Uterus (tissue), 4 donors: ENCODE data around the gene EMID1. TPM values are rescaled to one million over a fixed set of nuclear protein-coding genes. Genes with fewer than 3 reads are reported as not detected.

Source experiments
- DNase-seq, 2 donors: peaks; one replicate each; pipeline ENCODE4 v3.0.0-alpha.2; 2019 to 2020
- H3K27ac ChIP-seq, 2 donors: fragments of 200-600 bp; sonication (generic); 1 replicate in 1 of 2; 2 replicates in 1 of 2; pipeline ENCODE4 v1.5.1; 2016 to 2018
- H3K27me3 ChIP-seq, 2 donors: fragments of 200-600 bp; sonication (generic); one replicate each; pipeline ENCODE4 v1.5.1; 2018 to 2019; ENCODE audit warnings: control low read depth in 1 of 2
- H3K36me3 ChIP-seq, 2 donors: fragments of 200-600 bp; sonication (generic); one replicate each; pipeline ENCODE4 v1.5.1; 2019; ENCODE audit warnings: control low read depth in 1 of 2
- H3K4me1 ChIP-seq, 2 donors: fragments of 200-600 bp; sonication (generic); one replicate each; pipeline ENCODE4 v1.5.1; 2018 to 2019; ENCODE audit warnings: control low read depth in 1 of 2
- H3K4me3 ChIP-seq, 2 donors: fragments of 200-600 bp; sonication (generic); 1 replicate in 1 of 2; 2 replicates in 1 of 2; pipeline ENCODE4 v1.5.1; 2018 to 2019; ENCODE audit warnings: mild to moderate bottlenecking in 1 of 2
- H3K9me3 ChIP-seq, 2 donors: fragments of 200-600 bp; sonication (generic); one replicate each; pipeline ENCODE4 v1.5.1; 2019; ENCODE audit warnings: control low read depth in 1 of 2
- POLR2A ChIP-seq, 2 donors: fragments of 450-650 bp; IDR thresholded peaks; one replicate each; pipeline ENCODE4 v1.6.1; 2016; ENCODE audit warnings: antibody characterized with exemption in 2 of 2, mild to moderate bottlenecking in 1 of 2, moderate library complexity in 1 of 2
- intact Hi-C: fragments of 100-400 bp; cut with DNase I; formaldehyde crosslinking; loops from one replicate; pipeline ENCODE4 v1.15.1; 2023; ENCODE audit warnings: low total_unique reads
- total RNA-seq, 4 donors: library from RNA; depleted of rRNA in 3 of 4; stranded (reverse); fragments of >200 nt in 3 of 4; gene quantifications; one replicate each; pipeline versions ENCODE4 v1.1.0 to v1.2.4, GENCODE V29; 2014 to 2023
- TF ChIP-seq, protein P1 (sequence below), 4 experiments: fragments of 200-600 bp in 2 of 4; fragments of 450-650 bp in 2 of 4; sonication (generic) in 2 of 4; IDR thresholded peaks; one replicate each; pipeline ENCODE4 v1.5.1; 2016 to 2019; ENCODE audit warnings: antibody characterized with exemption in 4 of 4, mild to moderate bottlenecking in 2 of 4, moderate library complexity in 1 of 4
- donor health status: DM: yes; HTN: yes; CAD: no.

The EMID1 gene
- total RNA-seq, 4 donors from 2014 or later = under 0.01 to 30.0 (median 10.2) TPM

DNA sequence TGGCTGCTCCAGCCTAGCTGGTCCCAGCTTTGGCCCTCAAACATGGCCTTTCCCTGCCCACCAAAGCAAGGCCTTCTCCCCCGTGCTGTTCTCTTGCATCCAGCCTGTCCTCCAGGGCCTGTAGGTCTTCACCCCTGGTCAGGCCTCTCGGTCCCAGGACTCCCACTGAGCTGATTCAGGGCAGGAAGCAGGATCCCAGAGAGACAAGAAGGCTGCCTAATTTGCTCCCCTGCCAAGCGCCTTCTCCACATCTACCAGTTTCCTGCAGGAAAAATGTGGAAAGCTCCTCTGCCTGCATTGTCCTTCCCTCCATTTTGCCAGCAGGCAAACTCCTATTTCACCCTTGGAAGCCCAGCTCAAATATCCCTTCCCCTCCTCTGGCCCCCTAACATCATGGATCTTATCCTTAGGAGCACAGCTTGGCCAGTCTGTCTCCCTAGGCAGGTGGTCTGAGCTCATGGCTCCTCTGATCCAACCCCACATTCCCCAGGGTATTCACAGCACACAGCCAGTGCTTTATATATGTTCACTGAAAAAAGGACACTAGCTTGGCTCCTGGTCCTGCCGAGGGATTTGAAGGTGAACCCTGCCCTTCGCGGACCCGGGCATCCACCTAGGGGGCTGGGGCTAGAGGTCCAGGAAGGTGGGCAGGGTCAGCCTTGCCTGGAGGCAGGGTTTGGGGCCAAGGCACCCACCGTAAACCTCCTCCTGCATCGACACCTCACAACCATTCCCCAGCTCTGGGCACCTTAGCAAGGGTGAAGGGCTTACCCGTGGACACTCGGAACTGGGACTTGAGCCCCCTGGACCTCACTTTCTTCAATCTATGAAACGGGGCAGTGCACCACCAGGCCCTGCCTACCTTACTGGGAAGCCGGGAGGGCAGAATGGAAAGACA is 61.1 kb downstream of the EMID1 start:
- Histone ChIP-seq H3K27ac (peak overlapping the region; percentile 97 to 98), H3K36me3 (no peaks in the 10 kb centered on the region), H3K27me3 (no peaks in the 10 kb centered on the region), H3K4me1 (peaks cover under 1 to 5% of the 10 kb centered on the region in 2 donors), H3K4me3 (peak overlapping the region; percentile 58 to 86), H3K9me3 (no peaks in the 10 kb centered on the region)
- no peak for DNase-seq
- intact Hi-C loops = no loop called here
- TF ChIP-seq, protein P1, sequence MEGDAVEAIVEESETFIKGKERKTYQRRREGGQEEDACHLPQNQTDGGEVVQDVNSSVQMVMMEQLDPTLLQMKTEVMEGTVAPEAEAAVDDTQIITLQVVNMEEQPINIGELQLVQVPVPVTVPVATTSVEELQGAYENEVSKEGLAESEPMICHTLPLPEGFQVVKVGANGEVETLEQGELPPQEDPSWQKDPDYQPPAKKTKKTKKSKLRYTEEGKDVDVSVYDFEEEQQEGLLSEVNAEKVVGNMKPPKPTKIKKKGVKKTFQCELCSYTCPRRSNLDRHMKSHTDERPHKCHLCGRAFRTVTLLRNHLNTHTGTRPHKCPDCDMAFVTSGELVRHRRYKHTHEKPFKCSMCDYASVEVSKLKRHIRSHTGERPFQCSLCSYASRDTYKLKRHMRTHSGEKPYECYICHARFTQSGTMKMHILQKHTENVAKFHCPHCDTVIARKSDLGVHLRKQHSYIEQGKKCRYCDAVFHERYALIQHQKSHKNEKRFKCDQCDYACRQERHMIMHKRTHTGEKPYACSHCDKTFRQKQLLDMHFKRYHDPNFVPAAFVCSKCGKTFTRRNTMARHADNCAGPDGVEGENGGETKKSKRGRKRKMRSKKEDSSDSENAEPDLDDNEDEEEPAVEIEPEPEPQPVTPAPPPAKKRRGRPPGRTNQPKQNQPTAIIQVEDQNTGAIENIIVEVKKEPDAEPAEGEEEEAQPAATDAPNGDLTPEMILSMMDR (IDR thresholded peaks at IDR 0.05) = no peak
- TF ChIP-seq POLR2A (IDR thresholded peaks at IDR 0.05) = no peak

DNA sequence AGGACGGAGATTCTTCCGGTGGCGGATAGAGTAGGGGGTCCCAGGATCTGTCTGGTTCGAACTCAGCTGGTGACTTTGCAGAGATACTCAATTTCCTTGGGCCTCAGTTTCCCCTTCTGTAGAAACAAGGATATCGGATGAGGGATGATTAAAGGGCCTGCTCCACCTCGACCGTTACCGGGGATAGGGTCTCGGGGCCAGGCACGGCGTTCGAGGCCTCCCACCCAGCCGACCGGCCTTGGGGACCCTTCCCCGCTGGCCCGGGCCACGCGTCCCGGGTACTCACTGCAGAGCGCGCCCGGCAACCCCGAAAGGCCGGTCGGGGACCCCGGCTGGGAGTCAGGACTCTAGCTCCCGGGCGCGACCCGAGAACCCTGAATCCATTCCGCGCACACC is 61.8 kb downstream of the EMID1 start:
- peak overlapping the region; percentile 97 to 98 for H3K27ac ChIP-seq
- TF ChIP-seq POLR2A (IDR thresholded peaks at IDR 0.05) = no peak
- intact Hi-C loops = no loop called here
- peaks cover 5 to 7% of the 10 kb centered on the region in 2 donors for H3K4me1 ChIP-seq
- H3K27me3 ChIP-seq = no peaks in the 10 kb centered on the region
- H3K36me3 ChIP-seq = no peaks in the 10 kb centered on the region
- no peaks in the 10 kb centered on the region for H3K9me3 ChIP-seq
- DNase-seq = no peak
- H3K4me3 ChIP-seq = peak overlapping the region; percentile 58 to 86

DNA sequence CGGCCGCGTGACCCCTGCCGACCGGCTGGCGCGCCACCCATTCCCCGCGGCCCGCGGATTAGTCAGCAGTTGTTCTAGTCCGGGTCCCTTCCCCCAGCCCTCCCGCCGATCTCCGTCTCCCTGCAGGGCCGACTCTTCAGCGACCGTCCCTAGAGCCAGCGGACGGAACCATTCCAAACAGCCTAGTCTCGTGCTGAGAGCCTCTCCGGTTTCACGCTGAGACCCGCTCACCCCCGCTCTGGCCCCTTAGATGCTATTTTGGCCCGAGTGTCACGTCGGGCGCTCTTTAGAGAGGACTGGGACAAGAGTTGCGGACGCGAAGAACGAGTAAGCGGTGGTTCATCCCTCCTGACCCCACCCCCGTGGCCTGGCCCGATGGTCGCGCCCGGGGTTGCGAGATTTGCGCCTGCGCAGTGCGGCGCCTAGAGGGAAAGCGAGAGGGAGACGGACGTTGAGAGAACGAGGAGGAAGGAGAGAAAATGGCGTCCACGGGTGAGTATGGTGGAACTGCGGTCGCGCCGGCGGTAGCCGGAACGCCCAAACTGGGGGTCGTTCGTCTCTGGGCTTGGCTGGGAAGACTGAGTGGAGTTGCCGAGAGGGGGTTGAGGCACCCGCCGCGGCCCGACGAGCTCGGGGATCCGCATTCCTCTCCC is 62.3 kb downstream of the EMID1 start, which contains the start of the genes EWSR1 and RHBDD3:
TSS of gene EWSR1 (plus strand) at position 411 of the 653 bp plus-strand sequence. CDS start at position 480, 69 bp downstream.
TSS of gene RHBDD3 (minus strand) at position 124 of the 653 bp plus-strand sequence. CDS start 2,355 bp downstream, outside the sequence.
- Histone ChIP-seq H3K9me3 (no peaks in the 10 kb centered on the region), H3K36me3 (no peaks in the 10 kb centered on the region), H3K4me3 (peak within 1 kb of the TSS; percentile 58 to 86), H3K27me3 (no peaks in the 10 kb centered on the region), H3K27ac (peak within 1 kb of the TSS; percentile 97 to 98), H3K4me1 (peaks cover 5 to 12% of the 10 kb centered on the region in 2 donors)
- DNase-seq = peak; percentile 95 to 97
- TF ChIP-seq, protein P1 (IDR thresholded peaks at IDR 0.05) = peak in 2 of 4 experiments; percentile 18 to 21
- peak; percentile 59 to 89 for TF ChIP-seq POLR2A (IDR thresholded peaks at IDR 0.05)
- intact Hi-C loops = no loop called here

DNA sequence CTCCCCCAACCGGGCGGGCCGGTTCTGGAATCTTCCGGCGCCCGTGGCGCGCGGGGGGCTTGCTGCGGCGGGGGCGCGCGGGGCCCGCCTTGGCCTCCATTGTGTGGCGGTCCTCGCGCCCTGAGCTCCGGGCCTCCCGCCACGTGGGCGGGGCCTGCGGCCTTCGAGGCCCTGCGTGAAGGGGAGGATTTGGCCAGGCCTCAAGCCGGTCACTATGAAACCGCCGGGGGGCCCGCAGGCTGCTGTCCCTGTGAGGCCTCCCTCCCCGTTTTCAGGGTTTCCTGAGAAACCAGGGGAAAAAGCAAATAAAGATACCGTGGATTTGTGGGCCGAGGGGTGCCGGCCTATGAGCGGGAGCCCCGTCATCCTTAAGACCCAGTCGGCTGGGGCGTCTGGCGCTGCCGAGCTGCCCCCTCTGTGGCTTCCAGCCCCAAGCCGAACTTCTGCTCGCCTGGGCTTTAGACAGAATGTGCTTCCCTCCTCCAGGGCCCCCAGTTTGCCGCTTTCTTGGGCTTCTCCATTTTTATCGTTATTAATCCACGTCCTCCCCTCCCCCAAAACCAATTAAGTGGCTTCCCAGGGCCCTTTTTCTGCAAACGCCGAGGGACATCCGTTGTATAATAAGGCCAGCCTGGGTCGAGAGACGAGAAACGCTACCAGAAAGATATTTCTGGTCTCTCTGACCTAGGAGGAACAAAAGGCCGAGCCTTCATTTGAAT is 63.0 kb downstream of the EMID1 start:
- peaks cover 5 to 18% of the 10 kb centered on the region in 2 donors for H3K4me1 ChIP-seq
- H3K4me3 ChIP-seq = peak overlapping the region; percentile 58 to 86
- no peaks in the 10 kb centered on the region for H3K9me3 ChIP-seq
- H3K27ac ChIP-seq = peak overlapping the region; percentile 97 to 98
- H3K36me3 ChIP-seq = no peaks in the 10 kb centered on the region
- peak in 1 of 2 donors; percentile 4 for TF ChIP-seq POLR2A (IDR thresholded peaks at IDR 0.05)
- TF ChIP-seq, protein P1 (IDR thresholded peaks at IDR 0.05) = peak in 1 of 4 experiments; percentile 6
- H3K27me3 ChIP-seq = no peaks in the 10 kb centered on the region
- intact Hi-C loops = no loop called here
- peak; percentile 68 to 81 for DNase-seq

DNA sequence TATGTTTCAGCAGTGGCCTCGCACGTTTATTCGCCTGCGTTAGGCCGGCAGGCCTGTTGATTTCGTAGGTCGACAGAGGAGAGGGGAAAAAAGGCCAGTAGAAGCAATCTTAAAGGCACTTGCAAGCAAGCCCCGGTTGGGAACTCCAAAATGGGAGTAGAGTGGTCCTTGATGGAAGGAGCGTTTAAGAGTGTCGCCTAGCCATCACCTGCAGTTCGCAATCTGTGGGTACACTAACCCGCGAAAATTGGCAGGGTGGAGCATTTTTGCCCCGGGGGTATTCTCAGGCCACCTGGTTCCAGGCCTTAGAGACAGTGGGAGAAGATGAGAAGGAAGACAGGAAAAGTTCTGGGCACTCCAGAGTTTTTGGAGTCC is 63.5 kb downstream of the EMID1 start:
- Histone ChIP-seq H3K27me3 (no peaks in the 10 kb centered on the region), H3K27ac (peak overlapping the region; percentile 97 to 98), H3K4me1 (peaks cover 5 to 18% of the 10 kb centered on the region in 2 donors), H3K9me3 (no peaks in the 10 kb centered on the region), H3K36me3 (no peaks in the 10 kb centered on the region), H3K4me3 (peak overlapping the region; percentile 58 to 86)
- intact Hi-C loops = no loop called here
- TF ChIP-seq, protein P1 (IDR thresholded peaks at IDR 0.05) = no peak
- TF ChIP-seq POLR2A (IDR thresholded peaks at IDR 0.05) = no peak
- DNase-seq = no peak
